Stimulated activated CD8-positive, alpha-beta memory T cell treated with anti-CD3 and anti-CD28 coated beads, Interleukin-15, amount 100 ng/mL, for 24 hours (primary cell): ENCODE results near the gene FOXR1.
A peak's percentile ranks its signal among the peaks of the same experiment; 100 is the strongest.
"Not testable (repeated sequence)": the region's sequence is repeated elsewhere in the genome, so short reads cannot be mapped to it uniquely, and the experiment has no call there.

Experiments used
- DNase-seq: peaks from one replicate; pipeline ENCODE4 v3.0.0-alpha.2; 2020; ENCODE audit warnings: low read depth

FOXR1 gene

DNA sequence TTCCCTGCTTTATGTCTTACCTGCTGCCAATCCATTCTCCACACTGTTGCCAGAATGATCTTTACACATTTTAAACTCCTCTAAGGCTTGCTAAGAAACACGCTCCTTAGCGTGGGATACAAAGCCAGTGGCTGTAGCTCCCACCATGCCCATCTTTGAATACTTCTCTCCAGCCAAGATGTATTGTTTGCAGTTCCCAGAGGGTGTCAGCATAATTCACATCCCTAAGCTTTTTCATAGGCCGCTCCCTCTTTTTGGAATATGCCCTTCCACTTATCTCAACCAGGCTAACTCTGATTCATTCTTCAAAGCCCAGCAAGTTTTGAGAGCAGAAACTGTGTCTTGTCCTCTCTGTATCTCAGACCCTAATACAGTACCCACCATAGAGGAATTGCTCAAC, 23.6 kb upstream of the FOXR1 start:
- no peak for DNase-seq

DNA sequence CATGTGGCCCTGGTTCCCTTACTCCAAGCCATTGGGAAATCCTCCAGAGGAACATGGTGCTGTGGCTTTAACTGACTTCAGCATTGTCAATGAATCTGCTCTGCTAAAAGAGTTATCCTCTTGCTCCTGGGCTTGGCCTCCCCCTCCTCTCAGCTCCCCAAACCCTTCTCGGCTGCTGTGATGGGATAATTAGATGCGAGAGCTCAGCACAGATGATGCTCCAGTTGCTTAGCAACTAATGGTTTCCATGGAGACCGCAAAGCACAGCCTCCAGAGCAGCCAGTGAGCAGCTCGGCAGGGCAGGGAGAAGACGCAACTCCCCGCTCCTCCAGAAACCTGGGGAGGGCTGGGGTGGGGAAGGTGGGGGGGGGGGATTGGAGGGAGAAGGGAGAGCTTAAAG, 18.3 kb upstream of the FOXR1 start:
- no peak for DNase-seq

DNA sequence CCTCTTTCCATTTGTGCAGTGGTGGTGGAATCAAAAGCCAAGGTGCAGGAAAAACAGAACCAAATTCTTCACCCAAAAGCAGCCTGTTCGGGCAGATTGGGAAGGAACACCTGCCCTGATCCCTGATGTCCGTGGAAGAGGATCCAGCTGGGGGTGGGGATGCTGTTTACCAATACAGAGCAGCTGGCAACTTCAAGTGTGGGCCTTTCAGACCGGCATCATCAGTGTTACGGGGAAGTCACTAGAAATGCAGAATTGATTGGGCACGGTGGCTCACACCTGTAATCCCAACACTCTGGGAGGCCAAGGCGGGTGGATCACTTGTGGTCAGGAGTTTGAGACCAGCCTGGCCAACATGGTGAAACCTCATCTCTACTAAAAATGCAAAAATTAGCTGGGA, 17.6 kb upstream of the FOXR1 start:
- not testable (repeated sequence) for DNase-seq

DNA sequence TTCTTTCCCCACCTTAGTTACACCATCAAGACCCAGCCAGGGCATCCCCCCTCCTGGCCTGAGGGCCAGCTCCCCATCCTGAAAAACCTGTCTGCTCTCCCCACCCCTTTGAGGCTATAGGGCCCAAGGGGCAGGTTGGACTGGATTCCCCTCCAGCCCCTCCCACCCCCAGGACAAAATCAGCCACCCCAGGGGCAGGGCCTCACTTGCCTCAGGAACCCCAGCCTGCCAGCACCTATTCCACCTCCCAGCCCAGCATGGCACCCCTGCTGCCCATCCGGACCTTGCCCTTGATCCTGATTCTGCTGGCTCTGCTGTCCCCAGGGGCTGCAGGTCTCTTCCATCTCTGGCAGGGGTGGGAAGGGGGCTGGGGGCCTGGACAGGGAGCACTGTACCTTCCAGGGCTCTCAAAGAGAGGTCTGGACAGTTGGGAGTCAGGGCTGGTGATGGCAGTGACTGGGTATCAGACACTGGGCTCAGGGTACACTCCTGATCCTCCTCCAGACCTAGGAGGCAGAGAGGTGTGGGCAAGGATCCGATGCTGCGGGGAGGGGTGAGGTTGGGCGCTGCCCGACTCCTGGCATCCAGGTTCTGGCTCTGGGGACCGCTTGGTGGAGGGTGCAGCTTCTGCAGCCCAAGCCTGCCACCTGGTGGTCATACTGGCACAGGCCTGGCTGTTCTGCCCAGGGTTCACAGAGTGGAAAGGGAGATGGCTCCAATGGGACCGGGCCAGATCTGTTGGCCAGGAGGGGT, 15.3 kb upstream of the FOXR1 start, which contains the start of gene UPK2:
Gene UPK2 (plus strand): TSS at position 205 of the 753 bp plus-strand sequence. CDS start 53 bp downstream, at position 258.
- DNase-seq = peak; percentile 80

DNA sequence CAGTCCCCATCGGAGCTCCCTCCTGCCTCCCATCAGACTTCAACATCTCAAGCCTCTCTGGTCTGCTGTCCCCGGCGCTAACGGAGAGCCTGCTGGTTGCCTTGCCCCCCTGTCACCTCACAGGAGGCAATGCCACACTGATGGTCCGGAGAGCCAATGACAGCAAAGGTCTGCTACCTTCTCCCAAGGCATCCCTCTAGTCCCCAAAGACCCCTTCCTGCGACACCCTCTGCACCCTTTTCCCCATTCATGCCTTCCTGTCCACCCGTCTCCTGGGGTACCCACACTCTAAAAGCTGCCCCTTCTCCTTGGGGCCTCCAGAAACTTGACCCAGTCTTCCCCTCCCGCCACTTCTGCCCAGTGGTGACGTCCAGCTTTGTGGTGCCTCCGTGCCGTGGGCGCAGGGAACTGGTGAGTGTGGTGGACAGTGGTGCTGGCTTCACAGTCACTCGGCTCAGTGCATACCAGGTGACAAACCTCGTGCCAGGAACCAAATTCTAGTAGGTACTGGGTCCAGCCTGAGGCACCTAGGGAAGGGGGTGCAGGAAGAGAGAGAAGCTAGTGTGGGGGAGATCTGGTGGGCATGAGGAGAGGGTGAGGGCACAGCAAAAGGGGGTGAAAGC, 14.6 kb upstream of the FOXR1 start:
- DNase-seq = no peak

DNA sequence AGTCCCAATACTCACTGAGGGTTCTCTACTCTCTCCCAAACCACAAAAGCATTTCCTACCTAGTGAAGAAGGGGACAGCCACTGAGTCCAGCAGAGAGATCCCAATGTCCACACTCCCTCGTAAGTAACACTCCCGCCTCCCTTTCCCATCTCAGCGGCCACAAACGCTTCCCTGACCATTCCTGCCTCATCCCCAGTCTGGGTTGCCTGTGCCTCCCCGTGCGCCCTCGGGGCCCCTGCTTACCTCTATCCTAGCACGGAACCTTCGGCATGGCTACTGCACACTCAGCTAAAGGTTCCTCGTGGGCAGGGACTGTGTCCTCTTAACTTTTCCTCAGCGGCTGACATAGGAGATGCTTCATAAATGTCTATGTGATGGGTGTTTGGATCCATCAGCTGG, 14.0 kb upstream of the FOXR1 start:
- DNase-seq = no peak

DNA sequence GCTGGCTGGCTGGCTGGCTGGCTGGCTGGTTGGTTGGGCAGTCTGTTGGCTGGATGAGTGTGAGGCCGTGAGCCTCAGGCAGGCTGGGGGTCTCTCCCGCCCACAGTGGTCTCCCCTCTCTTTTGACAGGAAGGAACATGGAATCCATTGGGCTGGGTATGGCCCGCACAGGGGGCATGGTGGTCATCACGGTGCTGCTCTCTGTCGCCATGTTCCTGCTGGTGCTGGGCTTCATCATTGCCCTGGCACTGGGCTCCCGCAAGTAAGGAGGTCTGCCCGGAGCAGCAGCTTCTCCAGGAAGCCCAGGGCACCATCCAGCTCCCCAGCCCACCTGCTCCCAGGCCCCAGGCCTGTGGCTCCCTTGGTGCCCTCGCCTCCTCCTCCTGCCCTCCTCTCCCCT, 13.6 kb upstream of the FOXR1 start:
- DNase-seq = no peak

DNA sequence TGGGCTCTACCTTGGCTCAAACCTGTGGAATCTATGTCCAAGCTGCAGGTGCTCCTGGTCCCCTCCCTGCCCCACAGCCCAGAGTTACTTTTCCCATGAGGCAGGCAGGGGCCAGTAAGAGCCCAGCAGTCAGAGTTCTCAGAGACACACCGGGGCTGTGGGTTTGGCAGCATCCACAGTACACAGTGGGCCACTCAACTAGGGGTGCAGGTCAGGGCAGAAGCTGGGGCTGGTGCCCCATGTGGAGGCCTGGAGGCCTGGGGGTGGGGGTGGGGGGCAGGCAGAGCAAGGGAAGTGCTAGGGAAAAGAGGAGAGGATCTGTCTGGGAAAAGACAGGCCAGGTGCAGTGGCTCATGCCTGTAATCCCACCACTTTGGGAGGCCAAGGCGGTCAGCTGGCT, 13.0 kb upstream of the FOXR1 start:
- no peak for DNase-seq

DNA sequence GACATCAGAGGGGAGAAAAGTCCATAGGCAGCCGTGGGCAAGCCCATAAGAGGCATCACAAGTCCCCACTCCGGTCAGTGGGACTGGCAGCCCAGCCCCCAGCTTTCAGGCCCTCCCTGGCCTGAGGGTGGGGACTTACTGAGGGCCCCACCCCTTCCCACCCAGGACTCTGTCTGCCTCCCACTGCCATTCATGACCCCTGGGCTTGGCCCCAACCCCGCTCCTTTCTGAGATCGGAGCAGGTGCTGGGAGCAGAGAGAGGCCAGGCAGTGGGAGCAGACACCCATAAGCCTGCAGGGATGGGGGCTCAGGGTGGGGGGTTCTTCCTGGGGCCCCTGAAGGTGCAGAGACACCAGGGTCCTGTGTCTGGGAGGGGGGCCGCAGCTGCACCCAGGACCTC, 10.4 kb upstream of the FOXR1 start:
- DNase-seq = no peak

DNA sequence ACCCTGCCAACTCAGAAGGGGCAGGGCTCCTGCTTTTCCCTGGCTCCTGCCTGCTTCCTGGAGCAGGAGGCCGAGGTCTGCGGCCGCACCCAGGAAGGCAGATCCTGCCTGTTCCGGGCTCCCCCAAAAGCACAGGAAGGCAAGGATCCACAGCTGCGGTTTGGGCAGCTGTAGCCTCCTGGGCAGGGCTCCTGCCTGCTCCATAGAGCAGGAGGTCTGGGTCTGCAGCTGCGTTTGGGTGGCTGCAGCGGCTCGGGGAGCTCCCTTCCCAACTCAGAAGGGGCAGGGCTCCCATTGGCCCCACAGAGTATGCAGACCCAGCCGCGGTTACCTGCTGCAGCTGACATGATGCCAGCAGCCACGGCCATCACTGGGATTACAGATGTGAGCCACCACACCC, 10.0 kb upstream of the FOXR1 start:
- DNase-seq = no peak

DNA sequence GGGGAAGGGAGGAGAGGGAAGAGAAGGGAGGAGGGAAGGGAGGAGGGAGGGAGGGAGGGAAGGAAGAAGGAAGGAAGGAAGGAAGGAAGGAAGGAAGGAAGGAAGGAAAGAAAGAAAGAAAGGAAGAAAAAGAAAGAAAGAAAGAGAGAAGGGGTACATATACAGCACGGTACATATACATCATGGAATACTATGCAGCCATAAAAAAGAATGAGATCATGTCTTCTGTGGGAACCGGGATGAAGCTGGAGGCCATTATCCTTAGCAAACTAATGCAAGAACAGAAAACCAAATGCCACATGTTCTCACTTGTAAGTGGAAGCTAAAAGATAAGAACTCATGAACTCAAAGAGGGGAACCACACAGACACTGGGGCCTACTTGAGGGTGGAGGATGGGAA, 2.1 kb upstream of the FOXR1 start:
- DNase-seq = not testable (repeated sequence)

DNA sequence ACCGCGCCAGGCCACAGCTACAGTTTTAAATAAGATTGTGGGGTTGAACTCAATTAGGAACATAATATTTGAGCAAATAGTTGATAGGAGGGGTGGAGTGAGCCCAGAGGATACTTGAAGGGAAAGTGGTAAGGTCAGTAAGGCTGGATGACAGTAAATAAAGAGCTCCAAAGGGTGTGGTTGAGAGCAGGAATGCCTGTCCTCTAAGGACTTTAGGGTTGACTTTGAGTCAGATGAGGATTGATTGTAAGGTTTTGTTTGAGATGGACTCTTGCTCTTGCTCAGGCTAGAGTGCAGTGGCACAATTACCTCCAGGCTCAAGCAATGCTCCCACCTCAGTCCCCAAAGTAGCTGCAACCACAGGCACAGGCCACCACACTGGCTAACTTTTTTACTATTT, 2.4 kb downstream of the FOXR1 start:
- no peak for DNase-seq

DNA sequence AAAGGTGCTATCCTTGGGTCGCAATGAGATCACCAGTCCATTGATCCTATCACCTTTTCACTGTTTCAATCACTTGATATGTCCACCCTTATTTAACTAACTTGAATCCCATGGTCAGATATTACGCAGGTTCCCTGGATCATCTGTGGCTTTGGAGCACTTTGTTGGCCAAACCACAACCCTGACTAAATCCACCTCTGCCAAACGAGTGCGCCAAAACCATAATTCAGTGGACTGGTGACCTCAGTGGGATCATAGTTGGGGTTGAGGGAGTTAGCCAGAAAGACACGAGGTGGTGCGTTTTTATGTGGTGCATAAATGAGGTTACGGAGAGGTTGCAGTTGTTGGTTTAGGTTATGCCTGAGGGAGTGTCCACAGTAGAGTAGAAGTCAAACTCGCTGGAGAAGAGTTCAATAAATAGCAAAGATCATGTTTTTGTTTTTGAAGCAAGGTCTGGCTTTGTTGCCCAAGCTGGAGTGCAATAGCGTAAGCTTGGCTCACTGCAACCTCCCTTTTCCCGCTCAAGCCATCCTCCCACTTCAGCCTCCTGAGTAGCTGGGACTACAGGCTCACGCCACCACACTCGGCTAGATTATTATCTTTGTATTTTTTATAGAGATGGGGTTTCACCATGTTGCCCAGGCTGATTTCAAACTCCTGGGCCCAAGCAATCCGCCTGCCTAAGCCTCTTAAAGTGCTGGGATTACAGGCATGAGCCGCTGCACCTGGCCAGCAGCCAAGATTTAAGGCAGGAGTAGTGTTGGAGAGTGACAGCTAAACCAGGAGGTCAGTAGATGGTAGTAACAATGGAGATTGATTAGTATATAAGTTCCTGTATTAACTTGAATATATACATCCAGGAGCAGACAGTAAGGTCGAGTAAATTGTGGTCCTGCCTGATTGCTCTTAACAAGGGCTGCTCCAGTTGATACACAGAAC, 4.5 kb downstream of the FOXR1 start:
- no peak for DNase-seq

DNA sequence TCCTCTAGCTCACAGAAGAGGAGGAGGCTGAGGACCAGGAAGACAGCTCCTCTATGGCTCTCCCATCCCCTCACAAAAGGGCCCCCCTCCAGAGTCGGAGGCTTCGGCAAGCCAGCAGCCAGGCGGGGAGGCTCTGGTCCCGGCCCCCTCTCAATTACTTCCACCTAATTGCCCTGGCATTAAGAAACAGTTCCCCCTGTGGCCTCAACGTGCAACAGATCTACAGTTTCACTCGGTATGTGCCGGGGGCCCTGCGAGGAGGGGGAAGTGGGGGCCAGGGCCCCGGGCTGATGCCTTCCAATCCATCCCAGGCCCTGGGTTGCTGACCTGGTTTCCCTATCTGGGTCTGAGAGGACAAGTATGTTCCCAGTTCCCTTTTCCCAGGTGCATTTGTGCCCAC, 7.9 kb downstream of the FOXR1 start:
- no peak for DNase-seq

DNA sequence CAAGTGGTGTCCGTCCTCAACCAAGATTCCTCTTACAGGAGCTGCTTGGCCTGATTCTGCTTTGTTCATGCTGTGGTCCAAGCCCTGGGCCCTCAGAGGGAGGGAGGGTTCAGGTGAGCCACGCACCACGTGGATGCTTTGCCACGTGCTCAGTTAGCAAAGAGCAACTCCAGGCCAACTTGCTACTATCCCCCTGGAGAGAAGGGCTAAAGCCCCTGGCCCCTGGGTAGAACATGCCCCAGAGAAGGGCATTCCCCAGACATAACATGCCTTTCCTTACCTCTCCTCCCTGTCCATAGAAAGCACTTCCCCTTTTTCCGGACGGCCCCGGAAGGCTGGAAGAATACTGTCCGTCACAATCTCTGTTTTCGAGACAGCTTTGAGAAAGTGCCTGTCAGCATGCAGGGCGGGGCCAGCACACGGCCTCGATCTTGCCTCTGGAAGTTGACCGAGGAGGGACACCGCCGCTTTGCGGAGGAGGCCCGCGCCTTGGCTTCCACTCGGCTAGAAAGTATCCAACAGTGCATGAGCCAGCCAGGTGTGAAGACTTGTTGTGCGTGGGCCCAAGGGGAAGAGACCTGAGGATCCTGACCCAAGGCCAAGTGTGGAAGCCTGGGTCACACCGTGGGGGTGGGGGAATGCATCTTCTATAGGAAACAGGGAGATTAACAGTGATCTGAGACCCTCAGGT, 8.8 kb downstream of the FOXR1 start:
- no peak for DNase-seq

DNA sequence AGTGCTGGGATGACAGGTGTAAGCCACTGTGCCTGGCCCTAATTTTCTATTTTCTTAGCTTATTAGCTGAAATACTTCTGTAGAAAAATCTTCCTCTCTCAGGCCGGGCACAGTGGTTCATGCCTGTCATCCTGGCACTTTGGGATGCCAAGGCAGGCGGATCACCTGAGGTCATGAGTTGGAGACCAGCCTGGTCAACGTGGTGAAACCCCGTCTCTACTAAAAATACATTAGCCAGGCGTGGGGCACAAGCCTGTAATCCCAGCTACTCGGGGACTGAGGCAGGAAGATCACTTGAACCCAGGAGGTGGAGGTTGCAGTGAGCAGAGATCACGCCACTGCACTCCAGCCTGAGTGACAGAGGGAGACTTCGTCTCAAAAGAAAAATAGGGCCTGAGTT, 12.8 kb downstream of the FOXR1 start:
- DNase-seq = not testable (repeated sequence)

DNA sequence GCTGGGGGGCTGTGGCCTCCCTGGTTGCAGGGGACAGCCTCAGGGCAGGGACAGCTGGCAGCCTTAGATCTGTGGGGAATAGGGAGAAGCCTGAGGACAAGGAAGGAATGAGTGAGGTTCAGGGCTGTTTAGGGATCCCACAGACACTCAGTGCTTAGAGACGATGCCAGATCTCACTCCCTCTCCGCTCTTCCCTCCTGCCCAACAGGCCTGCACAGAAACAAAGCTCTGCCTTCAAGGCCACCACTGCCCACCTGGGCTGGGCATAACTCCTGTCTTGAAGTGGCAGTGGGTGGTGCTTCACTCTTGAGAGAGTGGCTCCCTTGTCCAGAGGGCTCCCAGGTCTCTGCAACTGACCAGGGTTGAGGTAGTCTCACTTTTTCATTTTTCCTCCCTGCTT, 13.3 kb downstream of the FOXR1 start:
- DNase-seq = no peak

DNA sequence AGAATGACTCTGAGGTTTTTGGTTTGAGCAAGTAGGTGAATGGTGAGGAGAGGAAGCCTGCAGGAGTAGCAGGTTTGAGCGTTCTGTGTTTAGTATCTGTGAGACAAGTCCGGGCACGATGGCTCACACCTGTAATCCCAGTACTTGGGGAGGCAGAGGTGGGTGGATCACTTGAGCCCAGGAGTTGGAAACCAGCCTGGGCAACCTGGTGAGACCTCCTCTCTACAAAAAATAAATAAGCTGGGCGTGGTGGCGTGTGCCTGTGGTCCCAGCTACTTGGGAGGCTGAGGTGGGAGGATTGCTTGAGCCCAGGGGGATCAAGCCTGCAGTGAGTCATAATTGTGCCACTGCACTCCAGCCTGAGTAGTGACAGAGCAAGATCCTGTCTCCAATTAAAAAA, 16.7 kb downstream of the FOXR1 start:
- no peak for DNase-seq

DNA sequence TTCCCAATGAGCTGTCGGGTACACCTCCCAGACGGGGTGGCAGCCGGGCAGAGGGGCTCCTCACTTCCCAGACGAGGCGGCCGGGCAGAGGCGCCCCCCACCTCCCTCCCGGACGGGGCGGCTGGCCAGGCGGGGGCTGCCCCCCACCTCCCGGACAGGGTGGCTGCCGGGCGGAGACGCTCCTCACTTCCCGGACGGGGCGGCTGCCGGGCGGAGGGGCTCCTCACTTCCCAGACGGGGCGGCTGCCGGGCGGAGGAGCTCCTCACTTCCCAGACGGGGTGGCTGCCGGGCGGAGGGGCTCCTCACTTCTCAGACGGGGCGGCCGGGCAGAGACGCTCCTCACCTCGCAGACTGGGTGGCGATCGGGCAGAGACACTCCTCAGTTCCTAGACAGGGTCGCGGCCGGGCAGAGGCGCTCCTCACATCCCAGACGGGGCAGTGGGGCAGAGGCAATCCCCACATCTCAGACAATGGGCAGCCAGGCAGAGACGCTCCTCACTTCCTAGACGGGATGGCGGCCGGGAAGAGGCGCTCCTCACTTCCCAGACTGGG, 20.0 kb downstream of the FOXR1 start:
- DNase-seq = not testable (repeated sequence)

DNA sequence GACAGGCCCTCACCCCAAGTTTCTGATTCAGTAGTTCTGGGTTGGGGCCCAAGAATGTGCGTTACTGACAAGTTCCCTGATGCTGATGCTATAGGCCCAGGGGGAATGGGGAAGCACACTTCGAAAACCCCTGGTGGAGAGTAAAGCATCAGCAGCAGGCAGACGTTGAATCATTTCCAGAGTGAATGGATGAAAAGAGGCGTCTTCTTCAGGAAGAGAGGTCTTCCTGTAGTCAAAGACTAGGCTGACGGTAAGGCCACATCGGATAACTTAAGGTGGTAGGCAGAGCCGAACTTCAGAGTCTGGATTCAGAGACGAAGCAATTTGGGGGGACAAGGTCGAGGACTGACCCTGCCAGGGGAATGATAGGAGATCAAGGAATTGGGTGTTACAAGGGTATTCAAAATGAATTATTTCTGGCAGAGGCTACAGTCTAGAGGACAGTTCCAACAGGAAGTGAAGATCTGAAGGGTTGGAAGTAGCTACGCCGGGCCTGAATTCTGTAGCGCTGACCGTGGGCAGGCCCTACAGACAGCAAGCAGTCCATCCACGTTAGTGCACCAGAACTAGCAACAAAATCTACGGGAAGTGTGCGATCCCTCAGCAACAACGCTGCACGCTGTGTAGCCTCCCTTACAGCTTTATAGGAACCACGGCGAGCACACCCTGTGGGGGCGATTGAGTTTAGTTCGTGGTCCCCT, 25.5 kb downstream of the FOXR1 start:
- DNase-seq = no peak
